Measurements from ENCODE around the gene CAVIN4.

- TF ChIP-seq POLR2A (IDR thresholded peaks at IDR 0.05), result no peak
- TF ChIP-seq, protein P1, sequence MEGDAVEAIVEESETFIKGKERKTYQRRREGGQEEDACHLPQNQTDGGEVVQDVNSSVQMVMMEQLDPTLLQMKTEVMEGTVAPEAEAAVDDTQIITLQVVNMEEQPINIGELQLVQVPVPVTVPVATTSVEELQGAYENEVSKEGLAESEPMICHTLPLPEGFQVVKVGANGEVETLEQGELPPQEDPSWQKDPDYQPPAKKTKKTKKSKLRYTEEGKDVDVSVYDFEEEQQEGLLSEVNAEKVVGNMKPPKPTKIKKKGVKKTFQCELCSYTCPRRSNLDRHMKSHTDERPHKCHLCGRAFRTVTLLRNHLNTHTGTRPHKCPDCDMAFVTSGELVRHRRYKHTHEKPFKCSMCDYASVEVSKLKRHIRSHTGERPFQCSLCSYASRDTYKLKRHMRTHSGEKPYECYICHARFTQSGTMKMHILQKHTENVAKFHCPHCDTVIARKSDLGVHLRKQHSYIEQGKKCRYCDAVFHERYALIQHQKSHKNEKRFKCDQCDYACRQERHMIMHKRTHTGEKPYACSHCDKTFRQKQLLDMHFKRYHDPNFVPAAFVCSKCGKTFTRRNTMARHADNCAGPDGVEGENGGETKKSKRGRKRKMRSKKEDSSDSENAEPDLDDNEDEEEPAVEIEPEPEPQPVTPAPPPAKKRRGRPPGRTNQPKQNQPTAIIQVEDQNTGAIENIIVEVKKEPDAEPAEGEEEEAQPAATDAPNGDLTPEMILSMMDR (IDR thresholded peaks at IDR 0.05 in 4 of 5, conservative IDR thresholded peaks at IDR 0.05 in 1 of 5), result no peak
These were observed 3.2 kb downstream of the CAVIN4 start for GRCh38 chr9:100581081-100581480.

Data from gastrocnemius medialis (tissue), 4 donors.